ENCODE measurements around the gene VAV1. TPM values are rescaled to one million over a fixed set of nuclear protein-coding genes. Genes with fewer than 3 reads are reported as not detected.

The VAV1 gene
- total and polyA plus RNA-seq, 12 donors: 1.1 to 21.1 (median 9.1) TPM

- Histone ChIP-seq H3K4me3 (peak overlapping the region; percentile 50 to 96 (median 80)), H3K4me1 (replicated peaks in 1 of 2) (peaks cover 24 to 33% of the 10 kb centered on the region in 2 donors), H3K9me3 (replicated peaks in 1 of 3) (no peaks in the 10 kb centered on the region), H3K27me3 (no peaks in the 10 kb centered on the region), H3K27ac (peak overlapping the region; percentile 85 to 98 (median 90)), H3K36me3 (replicated peaks in 1 of 2) (peaks cover 0 to 19% of the 10 kb centered on the region in 2 donors)
- TF ChIP-seq CTCF (IDR thresholded peaks at IDR 0.05) (peak; percentile 27 to 80 (median 69)), POLR2A (IDR thresholded peaks at IDR 0.05) (peak in 1 of 2 donors; percentile 79)
- WGBS, 4 donors: 24 to 48% (median 28%) methylated on average over 10 to 25 of the region's 25 CpGs
- intact Hi-C loops (cut with DNase I): loop anchor here in 1 of 2 donors (10.0 kb wide), 1 partner anchor 212 kb away; no protein-coding TSS in a partner anchor
- DNase-seq: peak; percentile 72 to 92 (median 90)
These were observed 36.2 kb upstream of the VAV1 start for GRCh38 chr19:6736169-6736916.

- WGBS, 4 donors: 0 to 1% (median 0%) methylated on average over 11 to 16 of the region's 16 CpGs
- Histone ChIP-seq H3K4me1 (replicated peaks in 1 of 2) (peaks cover 26 to 38% of the 10 kb centered on the region in 2 donors), H3K4me3 (peak overlapping the region; percentile 50 to 96 (median 80)), H3K9me3 (replicated peaks in 1 of 3) (no peaks in the 10 kb centered on the region), H3K36me3 (replicated peaks in 1 of 2) (peaks cover 0 to 15% of the 10 kb centered on the region in 2 donors), H3K27me3 (no peaks in the 10 kb centered on the region), H3K27ac (peak overlapping the region; percentile 85 to 98 (median 90))
- peak in 1 of 6 experiments; percentile 45 for TF ChIP-seq CTCF (IDR thresholded peaks at IDR 0.05)
- no peak for TF ChIP-seq POLR2A (IDR thresholded peaks at IDR 0.05)
- DNase-seq: peak in 2 of 7 donors; percentile 46 to 51
- intact Hi-C loops (cut with DNase I): loop anchor here in 1 of 2 donors (10.0 kb wide), 1 partner anchor 212 kb away; no protein-coding TSS in a partner anchor
These were observed 35.6 kb upstream of the VAV1 start for GRCh38 chr19:6736917-6737283.

- peaks cover 26 to 41% of the 10 kb centered on the region in 2 donors for H3K4me1 ChIP-seq (replicated peaks in 1 of 2)
- intact Hi-C loops (cut with DNase I): loop anchor here in 1 of 2 donors (10.0 kb wide), 1 partner anchor 213 kb away; no protein-coding TSS in a partner anchor
- H3K27ac ChIP-seq: peak within 1 kb of the TSS; percentile 90 to 98 (median 91)
- H3K4me3 ChIP-seq: peak within 1 kb of the TSS; percentile 50 to 96 (median 80)
- peak; percentile 99 to 100 (median 100) for DNase-seq
- H3K9me3 ChIP-seq (replicated peaks in 1 of 3): no peaks in the 10 kb centered on the region
- no peaks in the 10 kb centered on the region for H3K27me3 ChIP-seq
- H3K36me3 ChIP-seq (replicated peaks in 1 of 2): peaks cover 0 to 10% of the 10 kb centered on the region in 2 donors
- TF ChIP-seq POLR2A (IDR thresholded peaks at IDR 0.05): peak; percentile 49 to 63
- TF ChIP-seq CTCF (IDR thresholded peaks at IDR 0.05): peak in 1 of 6 experiments; percentile 10
- 0% methylated on average over 2 to 55 of the region's 55 CpGs for WGBS, 4 donors
These were observed 35.1 kb upstream of the VAV1 start, which contains the start of gene GPR108 for GRCh38 chr19:6737284-6737872. TSS of gene GPR108 (minus strand) at chr19:6737580. CDS start at chr19:6737576, 4 bp downstream.
